Testis (tissue), 2 donors: ENCODE data around the gene KRTAP10-9.

ENCODE experiments used
- POLR2A ChIP-seq: fragments of 450-650 bp; IDR thresholded peaks from one replicate; pipeline ENCODE4 v1.6.1; 2017; ENCODE audit warnings: antibody characterized with exemption, mild to moderate bottlenecking, moderate library complexity
- TF ChIP-seq, protein P1 (sequence below), 3 experiments: fragments of 450-650 bp in 2 of 3; fragments of 200-600 bp in 1 of 3; sonication (generic) in 1 of 3; IDR thresholded peaks; one replicate each; pipeline ENCODE4 v1.5.1; 2016 to 2019; ENCODE audit warnings: antibody characterized with exemption in 3 of 3, mild to moderate bottlenecking in 2 of 3, moderate library complexity in 1 of 3

DNA sequence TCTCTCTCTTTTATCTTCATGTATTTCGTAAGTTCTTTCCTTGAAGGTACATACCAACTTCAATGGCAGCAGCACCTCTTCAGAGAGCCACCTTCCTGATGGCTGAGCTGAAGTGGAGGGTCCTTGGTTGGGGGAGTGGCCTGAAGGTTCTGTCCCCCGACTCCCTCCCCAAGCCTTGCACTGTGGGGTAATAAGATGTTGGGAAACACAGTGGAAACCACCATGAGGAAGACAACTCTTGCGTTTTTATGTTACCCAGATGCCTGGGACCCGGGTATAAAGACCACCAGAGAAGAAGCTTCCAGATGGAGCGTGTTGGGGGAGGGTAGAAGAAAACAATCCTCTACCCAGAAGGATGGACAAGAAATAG lies 31.6 kb downstream of the KRTAP10-9 start:
- TF ChIP-seq, protein P1, sequence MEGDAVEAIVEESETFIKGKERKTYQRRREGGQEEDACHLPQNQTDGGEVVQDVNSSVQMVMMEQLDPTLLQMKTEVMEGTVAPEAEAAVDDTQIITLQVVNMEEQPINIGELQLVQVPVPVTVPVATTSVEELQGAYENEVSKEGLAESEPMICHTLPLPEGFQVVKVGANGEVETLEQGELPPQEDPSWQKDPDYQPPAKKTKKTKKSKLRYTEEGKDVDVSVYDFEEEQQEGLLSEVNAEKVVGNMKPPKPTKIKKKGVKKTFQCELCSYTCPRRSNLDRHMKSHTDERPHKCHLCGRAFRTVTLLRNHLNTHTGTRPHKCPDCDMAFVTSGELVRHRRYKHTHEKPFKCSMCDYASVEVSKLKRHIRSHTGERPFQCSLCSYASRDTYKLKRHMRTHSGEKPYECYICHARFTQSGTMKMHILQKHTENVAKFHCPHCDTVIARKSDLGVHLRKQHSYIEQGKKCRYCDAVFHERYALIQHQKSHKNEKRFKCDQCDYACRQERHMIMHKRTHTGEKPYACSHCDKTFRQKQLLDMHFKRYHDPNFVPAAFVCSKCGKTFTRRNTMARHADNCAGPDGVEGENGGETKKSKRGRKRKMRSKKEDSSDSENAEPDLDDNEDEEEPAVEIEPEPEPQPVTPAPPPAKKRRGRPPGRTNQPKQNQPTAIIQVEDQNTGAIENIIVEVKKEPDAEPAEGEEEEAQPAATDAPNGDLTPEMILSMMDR (IDR thresholded peaks at IDR 0.05) = no peak
- TF ChIP-seq POLR2A = no peak
